Activated naive CD8-positive, alpha-beta T cell treated with anti-CD3 and anti-CD28 coated beads, Interleukin-2, amount 50 U/mL, for 24 hours (primary cell): ENCODE measurements around the gene PACSIN3.

ENCODE experiments used
- ATAC-seq: fragments of 150-1000 bp; cut with Tn5 transposase; one replicate; pipeline ENCODE4 v1.10.0; 2021
- DNase-seq: peaks from one replicate; pipeline ENCODE4 v3.0.0; 2021
- H3K27ac Mint-ChIP-seq: one replicate; pipeline ENCODE4 v1.8.0; 2021; ENCODE audit warnings: mild to moderate bottlenecking, mixed read lengths
- H3K27me3 Mint-ChIP-seq: one replicate; pipeline ENCODE4 v1.8.0; 2021; ENCODE audit warnings: mixed read lengths
- H3K36me3 Mint-ChIP-seq: one replicate; pipeline ENCODE4 v1.8.0; 2021; ENCODE audit warnings: low read depth, mixed read lengths
- H3K4me1 Mint-ChIP-seq: one replicate; pipeline ENCODE4 v1.8.0; 2021; ENCODE audit warnings: mixed read lengths
- H3K4me3 Mint-ChIP-seq: one replicate; pipeline ENCODE4 v1.8.0; 2021; ENCODE audit warnings: mild to moderate bottlenecking, moderate library complexity, mixed read lengths
- H3K9me3 Mint-ChIP-seq: one replicate; pipeline ENCODE4 v1.8.0; 2021; ENCODE audit warnings: mixed read lengths

Gene PACSIN3

DNA sequence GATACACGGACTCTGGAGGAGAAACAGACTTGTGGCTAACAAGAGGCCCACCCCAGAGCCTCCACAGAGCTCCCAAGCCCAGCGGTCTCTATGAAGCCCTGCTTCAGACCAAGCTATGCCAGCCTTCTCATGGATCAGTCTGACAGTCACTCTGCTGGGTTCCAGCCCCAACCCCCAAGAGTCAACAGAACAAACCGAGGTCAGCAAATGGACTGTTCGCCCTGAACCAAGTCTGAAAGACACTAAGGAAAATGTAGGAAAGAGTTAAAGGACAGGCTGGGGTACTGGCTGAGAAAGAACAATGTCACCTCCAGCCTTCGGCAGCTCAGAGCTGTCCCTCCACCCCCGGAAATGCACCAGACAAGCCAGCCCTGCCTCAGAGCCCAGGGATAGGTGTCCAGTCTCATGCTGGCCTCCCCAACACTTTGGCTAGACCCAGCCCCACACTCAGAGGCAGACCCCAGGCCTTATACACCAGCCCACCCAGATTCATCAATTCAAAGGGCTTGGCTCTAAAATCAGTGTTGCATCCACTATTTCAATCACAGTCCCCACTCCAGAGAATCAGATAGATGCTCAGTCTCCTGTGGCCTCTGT is 13.4 kb downstream of the PACSIN3 start:
- H3K36me3 Mint-ChIP-seq: peaks cover 27% of the 10 kb centered on the region
- H3K9me3 Mint-ChIP-seq: no peaks in the 10 kb centered on the region
- H3K4me1 Mint-ChIP-seq: peaks cover 37% of the 10 kb centered on the region
- H3K27ac Mint-ChIP-seq: no peak overlapping the region
- ATAC-seq: no peak
- no peak overlapping the region for H3K4me3 Mint-ChIP-seq
- no peak for DNase-seq
- H3K27me3 Mint-ChIP-seq: peaks cover 3% of the 10 kb centered on the region

DNA sequence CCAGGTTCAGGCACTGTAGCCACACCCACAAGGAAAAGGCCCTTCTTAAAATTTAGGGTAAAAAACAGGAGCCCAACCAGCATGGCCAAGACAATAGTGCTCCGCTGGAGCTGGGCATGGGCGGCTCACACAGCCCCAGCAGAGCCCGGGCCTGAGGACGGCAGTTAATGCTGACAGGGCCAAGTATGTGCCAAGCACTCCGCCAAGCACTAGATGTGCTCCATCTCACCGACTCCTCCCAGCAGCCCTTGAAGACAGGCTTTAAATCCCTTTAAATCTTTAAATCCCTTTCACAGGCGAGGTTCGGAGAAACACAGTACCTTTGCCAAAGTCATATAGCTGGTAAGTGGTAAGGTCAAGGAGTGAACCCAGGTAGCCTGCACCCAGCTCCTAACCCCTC is 14.4 kb downstream of the PACSIN3 start:
- no peak for DNase-seq
- H3K4me3 Mint-ChIP-seq: no peak overlapping the region
- H3K4me1 Mint-ChIP-seq: peaks cover 29% of the 10 kb centered on the region
- H3K27me3 Mint-ChIP-seq: no peaks in the 10 kb centered on the region
- H3K27ac Mint-ChIP-seq: no peak overlapping the region
- peaks cover 25% of the 10 kb centered on the region for H3K36me3 Mint-ChIP-seq
- ATAC-seq: no peak
- no peaks in the 10 kb centered on the region for H3K9me3 Mint-ChIP-seq

DNA sequence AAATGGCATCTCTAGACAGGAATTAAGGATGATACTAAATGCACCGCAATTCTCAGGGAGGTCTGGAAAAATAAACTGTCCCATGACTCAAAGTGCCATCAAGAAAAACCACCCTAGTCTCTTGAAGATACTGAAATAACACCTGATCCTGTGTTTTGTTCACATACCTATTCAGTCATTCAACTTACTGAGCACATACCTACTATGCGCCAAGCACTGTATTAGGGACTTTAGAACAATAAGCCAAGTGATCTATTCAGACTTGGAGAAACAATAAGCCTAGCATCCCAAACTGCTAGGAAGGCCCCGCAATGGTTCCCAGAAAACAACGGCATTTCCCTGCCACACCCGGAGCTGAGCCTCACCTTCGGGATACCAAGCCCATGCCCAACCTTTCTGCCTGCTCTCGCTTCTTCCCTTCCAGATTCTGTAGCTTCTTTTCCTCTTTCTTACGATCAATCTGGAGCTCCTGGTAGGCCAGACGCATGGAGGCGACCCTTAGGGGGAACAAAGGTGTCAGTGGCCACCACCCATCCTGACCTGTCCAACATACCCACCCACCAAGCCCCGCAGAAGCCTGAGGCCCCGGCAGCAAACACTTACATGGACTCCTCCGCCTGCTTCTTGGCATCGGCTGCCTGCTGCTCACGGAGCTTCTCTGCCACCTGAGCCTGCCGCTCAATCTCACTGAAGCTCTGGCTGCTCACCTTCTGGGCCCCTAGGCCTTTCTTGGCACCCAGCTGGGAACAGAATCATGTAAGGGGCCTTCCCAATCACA is 15.0 kb downstream of the PACSIN3 start:
- DNase-seq (no peak), ATAC-seq (no peak)
- H3K9me3 Mint-ChIP-seq: no peaks in the 10 kb centered on the region
- peaks cover 26% of the 10 kb centered on the region for H3K36me3 Mint-ChIP-seq
- H3K27me3 Mint-ChIP-seq: no peaks in the 10 kb centered on the region
- H3K4me3 Mint-ChIP-seq: no peak overlapping the region
- no peak overlapping the region for H3K27ac Mint-ChIP-seq
- H3K4me1 Mint-ChIP-seq: peaks cover 29% of the 10 kb centered on the region

DNA sequence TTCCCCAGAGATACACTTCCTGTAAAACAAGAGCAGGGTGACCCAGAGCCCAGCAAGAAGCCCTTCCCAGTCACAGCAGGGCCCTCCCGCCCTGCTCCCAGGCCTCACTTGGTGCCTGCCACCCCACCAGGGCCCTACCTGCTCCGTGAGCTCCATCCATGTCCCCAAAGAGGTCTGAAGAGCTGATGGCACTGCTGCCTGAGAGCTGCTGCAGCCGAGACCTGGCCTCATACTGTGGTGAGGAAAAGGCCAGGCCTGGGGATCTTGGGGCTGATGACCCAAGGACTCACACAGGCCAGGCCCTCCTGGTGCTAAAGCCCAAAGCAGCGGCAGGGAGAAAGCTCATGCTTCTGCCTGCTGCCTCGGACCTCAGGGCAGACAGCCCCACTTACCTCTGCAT is 19.9 kb downstream of the PACSIN3 start:
- no peaks in the 10 kb centered on the region for H3K4me1 Mint-ChIP-seq
- H3K27ac Mint-ChIP-seq: no peak overlapping the region
- no peak for DNase-seq
- H3K4me3 Mint-ChIP-seq: no peak overlapping the region
- no peaks in the 10 kb centered on the region for H3K9me3 Mint-ChIP-seq
- no peak for ATAC-seq
- no peaks in the 10 kb centered on the region for H3K27me3 Mint-ChIP-seq
- H3K36me3 Mint-ChIP-seq: peaks cover 17% of the 10 kb centered on the region

DNA sequence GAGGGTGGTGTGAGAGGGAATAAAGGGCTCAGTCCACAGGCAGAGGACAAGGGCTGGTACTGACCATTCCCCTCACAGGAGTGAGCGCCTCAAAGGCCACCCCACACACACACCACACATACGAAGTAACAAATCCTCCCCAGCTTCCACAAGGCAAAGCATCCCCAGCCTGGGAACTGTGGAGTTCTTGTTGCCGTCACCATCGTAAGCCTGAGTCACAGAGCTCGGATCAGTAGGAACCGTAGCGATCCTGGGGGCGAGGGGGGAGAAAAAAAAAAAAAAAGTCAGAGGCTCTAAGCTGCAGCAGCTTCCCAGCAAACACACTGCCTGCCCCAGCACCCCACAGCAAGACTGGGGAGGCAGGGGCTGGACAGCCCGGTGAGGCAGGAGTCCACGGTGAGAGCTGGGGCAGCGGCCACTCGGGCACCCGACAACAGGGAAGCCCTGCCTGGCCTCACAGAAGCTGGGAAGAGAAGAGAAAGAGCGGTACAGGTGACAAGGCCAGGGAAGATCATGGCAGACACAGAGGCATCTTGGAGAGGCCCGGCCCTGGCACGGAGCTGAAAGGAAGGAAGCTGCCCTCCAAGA is 20.9 kb downstream of the PACSIN3 start:
- Mint-ChIP-seq H3K27me3 (no peaks in the 10 kb centered on the region), H3K9me3 (no peaks in the 10 kb centered on the region), H3K27ac (no peak overlapping the region), H3K4me3 (no peak overlapping the region), H3K4me1 (no peaks in the 10 kb centered on the region), H3K36me3 (peaks cover 12% of the 10 kb centered on the region)
- no peak for DNase-seq
- ATAC-seq: no peak

DNA sequence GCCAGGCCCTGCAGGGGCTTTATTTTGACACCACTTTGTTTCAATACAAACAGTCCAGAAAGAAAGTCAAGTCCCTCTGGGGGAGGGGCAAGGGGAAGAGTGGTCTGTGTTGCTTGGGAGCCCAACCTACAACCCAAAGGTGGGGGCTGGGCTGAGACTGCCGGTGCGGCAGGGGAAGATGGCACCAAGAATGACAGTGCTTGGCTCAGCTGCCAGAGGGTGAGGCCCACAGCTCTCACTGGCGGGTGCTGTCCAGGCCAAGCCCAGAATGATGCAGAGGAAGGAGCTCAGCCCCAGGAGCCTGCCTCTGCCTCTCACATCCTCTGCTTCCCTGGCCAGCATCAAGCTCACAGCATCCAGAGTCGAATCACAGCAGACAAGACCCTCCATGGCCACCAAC is 21.9 kb downstream of the PACSIN3 start:
- ATAC-seq (no peak), DNase-seq (no peak)
- Mint-ChIP-seq H3K4me1 (no peaks in the 10 kb centered on the region), H3K27me3 (no peaks in the 10 kb centered on the region), H3K4me3 (no peak overlapping the region), H3K9me3 (no peaks in the 10 kb centered on the region), H3K27ac (no peak overlapping the region), H3K36me3 (peaks cover 12% of the 10 kb centered on the region)

DNA sequence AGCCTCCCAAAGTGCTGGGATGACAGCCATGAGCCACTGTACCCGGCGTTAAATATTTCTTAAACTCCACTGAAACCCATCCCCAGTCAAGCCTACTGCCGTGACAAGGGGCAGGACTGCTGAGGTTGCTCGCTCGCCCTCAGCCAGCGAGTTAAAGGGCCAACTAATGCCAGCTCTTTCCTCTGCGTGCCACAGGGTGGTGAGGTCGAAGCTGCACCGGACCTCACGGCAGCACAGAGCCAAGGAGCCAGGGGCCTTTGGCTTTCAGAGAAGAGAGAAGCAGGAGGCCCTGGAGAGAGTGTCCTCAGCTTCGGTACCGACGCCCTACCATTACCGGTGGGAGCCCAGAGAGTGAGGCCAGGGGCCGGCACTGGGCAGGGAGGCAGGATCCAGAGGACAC is 22.3 kb downstream of the PACSIN3 start:
- H3K27ac Mint-ChIP-seq: no peak overlapping the region
- no peak for DNase-seq
- ATAC-seq: no peak
- H3K36me3 Mint-ChIP-seq: peaks cover 12% of the 10 kb centered on the region
- no peaks in the 10 kb centered on the region for H3K27me3 Mint-ChIP-seq
- H3K4me1 Mint-ChIP-seq: no peaks in the 10 kb centered on the region
- no peaks in the 10 kb centered on the region for H3K9me3 Mint-ChIP-seq
- H3K4me3 Mint-ChIP-seq: no peak overlapping the region

DNA sequence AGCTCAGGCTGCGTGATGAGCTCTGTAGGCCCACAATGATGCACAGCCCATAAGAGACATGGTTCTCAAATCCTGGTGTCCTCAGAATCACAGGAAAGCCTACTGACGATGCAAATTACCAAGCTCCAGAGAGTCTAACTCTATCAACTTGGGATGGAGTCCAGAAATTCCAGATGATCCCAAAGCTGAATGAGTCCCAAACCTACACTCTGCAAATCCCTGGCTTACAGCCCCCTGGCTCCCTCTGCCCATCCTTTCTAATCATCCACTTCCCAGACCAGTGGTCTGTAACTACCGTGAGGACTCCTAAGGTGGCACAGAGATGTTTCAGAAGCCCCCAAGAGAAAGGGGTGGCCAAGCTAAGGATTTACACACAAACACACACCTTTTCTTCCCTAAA is 23.0 kb downstream of the PACSIN3 start:
- no peak overlapping the region for H3K27ac Mint-ChIP-seq
- H3K4me3 Mint-ChIP-seq: no peak overlapping the region
- H3K27me3 Mint-ChIP-seq: no peaks in the 10 kb centered on the region
- H3K9me3 Mint-ChIP-seq: no peaks in the 10 kb centered on the region
- peaks cover 9% of the 10 kb centered on the region for H3K36me3 Mint-ChIP-seq
- DNase-seq: no peak
- H3K4me1 Mint-ChIP-seq: peaks cover 2% of the 10 kb centered on the region
- no peak for ATAC-seq

DNA sequence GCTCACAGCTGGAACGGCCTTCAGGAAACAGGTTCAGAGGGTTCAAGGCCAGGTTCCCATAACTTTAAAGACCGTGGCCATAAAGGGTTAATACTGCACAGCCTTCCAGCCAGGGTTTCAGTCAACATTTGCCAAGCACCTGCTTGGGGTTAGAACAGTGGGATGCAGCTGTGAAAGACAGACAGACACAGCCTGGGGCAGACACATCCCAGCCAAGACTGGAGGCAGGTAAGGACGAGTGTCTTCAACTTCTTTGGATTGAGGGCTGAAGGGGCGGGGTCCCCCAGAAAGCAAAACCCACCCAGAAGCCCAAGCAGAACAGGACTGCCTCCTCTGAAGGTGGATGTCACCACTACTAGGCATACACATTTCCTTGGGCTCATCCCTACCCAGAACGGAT is 23.8 kb downstream of the PACSIN3 start:
- no peak overlapping the region for H3K27ac Mint-ChIP-seq
- DNase-seq: no peak
- ATAC-seq: no peak

GRCh38 chr11:47161890-47162289 is 24.3 kb downstream of the PACSIN3 start:
- Mint-ChIP-seq H3K27me3 (no peaks in the 10 kb centered on the region), H3K9me3 (no peaks in the 10 kb centered on the region), H3K27ac (peak overlapping the region; percentile 62), H3K36me3 (peaks cover 9% of the 10 kb centered on the region), H3K4me3 (no peak overlapping the region), H3K4me1 (peaks cover 2% of the 10 kb centered on the region)
- ATAC-seq: no peak
- no peak for DNase-seq

More for the DNA sequence above, 23.8 kb downstream of the PACSIN3 start:
- Mint-ChIP-seq H3K4me3 (no peak overlapping the region), H3K36me3 (peaks cover 9% of the 10 kb centered on the region), H3K27me3 (no peaks in the 10 kb centered on the region), H3K4me1 (peaks cover 2% of the 10 kb centered on the region), H3K9me3 (no peaks in the 10 kb centered on the region)

- Mint-ChIP-seq H3K27me3 (no peaks in the 10 kb centered on the region), H3K36me3 (peaks cover 8% of the 10 kb centered on the region), H3K4me3 (no peak overlapping the region), H3K4me1 (peaks cover 2% of the 10 kb centered on the region), H3K27ac (no peak overlapping the region), H3K9me3 (no peaks in the 10 kb centered on the region)
- peak; percentile 71 for ATAC-seq
- DNase-seq: peak; percentile 67
These were observed 24.9 kb downstream of the PACSIN3 start for GRCh38 chr11:47161134-47161854.

- Mint-ChIP-seq H3K36me3 (peaks cover 5% of the 10 kb centered on the region), H3K4me1 (peaks cover 2% of the 10 kb centered on the region), H3K27ac (no peak overlapping the region), H3K27me3 (no peaks in the 10 kb centered on the region), H3K9me3 (no peaks in the 10 kb centered on the region), H3K4me3 (no peak overlapping the region)
- DNase-seq (no peak), ATAC-seq (no peak)
These were observed 25.5 kb downstream of the PACSIN3 start for GRCh38 chr11:47160753-47161133.

- ATAC-seq (no peak), DNase-seq (no peak)
- no peak overlapping the region for H3K27ac Mint-ChIP-seq
- H3K27me3 Mint-ChIP-seq: no peaks in the 10 kb centered on the region
- H3K4me3 Mint-ChIP-seq: no peak overlapping the region
- H3K9me3 Mint-ChIP-seq: no peaks in the 10 kb centered on the region
- peaks cover 25% of the 10 kb centered on the region for H3K4me1 Mint-ChIP-seq
- H3K36me3 Mint-ChIP-seq: no peaks in the 10 kb centered on the region
These were observed 28.0 kb downstream of the PACSIN3 start for GRCh38 chr11:47158242-47158641.

DNA sequence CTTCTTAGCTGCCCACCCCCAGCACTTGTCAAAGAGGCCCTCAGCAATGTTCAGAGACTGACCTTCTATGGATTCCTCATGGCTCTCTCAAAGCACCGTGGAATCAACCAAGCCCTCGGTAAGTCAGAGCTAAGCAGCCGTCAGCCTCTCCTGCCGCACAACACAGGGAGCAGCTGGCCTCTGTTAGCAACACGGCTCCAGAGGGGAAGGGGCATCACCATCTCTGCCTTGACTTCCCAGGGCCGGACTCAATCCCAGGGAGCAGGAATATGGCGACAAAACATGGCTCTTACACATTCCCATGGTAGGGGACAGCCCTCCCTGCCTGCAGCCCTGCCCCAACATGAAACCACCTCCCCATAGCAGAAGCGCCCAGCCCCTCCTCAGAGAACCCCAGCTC is 28.4 kb downstream of the PACSIN3 start:
- Mint-ChIP-seq H3K36me3 (no peaks in the 10 kb centered on the region), H3K27me3 (no peaks in the 10 kb centered on the region), H3K4me3 (no peak overlapping the region), H3K27ac (no peak overlapping the region), H3K4me1 (peaks cover 29% of the 10 kb centered on the region), H3K9me3 (no peaks in the 10 kb centered on the region)
- no peak for DNase-seq
- no peak for ATAC-seq

DNA sequence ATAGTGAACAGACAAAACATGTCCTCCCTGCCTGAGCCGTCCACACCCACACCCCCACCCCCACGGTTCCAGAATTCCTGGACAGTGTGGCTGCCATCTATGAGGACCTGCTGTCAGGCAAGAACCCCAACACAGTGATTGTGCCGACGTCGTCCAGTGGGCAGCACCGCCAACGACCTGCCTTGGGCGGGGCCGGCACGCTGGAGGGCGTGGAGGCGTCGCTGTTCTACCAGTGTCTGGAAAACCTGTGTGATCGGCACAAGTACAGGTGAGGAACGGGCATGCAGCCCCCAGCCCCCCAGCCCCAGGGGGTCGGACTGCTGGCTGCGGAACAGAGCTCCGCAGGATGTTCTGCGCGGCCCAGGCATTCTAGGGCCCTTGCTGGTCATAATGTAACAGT is 29.3 kb downstream of the PACSIN3 start:
- Mint-ChIP-seq H3K27me3 (no peaks in the 10 kb centered on the region), H3K4me1 (peaks cover 32% of the 10 kb centered on the region), H3K4me3 (no peak overlapping the region), H3K36me3 (no peaks in the 10 kb centered on the region), H3K27ac (no peak overlapping the region), H3K9me3 (no peaks in the 10 kb centered on the region)
- DNase-seq: no peak
- no peak for ATAC-seq
